NCI-H1417 (cell line): ENCODE measurements around the gene CYS1.
"Not testable (repeated sequence)": the region's sequence is repeated elsewhere in the genome, so short reads cannot be mapped to it uniquely, and the experiment has no call there.

Experiments
- DNase-seq, 3 experiments: peaks; one replicate each; lab custom pipeline; 2025; lab: John Stamatoyannopoulos, UW

Gene CYS1

DNA sequence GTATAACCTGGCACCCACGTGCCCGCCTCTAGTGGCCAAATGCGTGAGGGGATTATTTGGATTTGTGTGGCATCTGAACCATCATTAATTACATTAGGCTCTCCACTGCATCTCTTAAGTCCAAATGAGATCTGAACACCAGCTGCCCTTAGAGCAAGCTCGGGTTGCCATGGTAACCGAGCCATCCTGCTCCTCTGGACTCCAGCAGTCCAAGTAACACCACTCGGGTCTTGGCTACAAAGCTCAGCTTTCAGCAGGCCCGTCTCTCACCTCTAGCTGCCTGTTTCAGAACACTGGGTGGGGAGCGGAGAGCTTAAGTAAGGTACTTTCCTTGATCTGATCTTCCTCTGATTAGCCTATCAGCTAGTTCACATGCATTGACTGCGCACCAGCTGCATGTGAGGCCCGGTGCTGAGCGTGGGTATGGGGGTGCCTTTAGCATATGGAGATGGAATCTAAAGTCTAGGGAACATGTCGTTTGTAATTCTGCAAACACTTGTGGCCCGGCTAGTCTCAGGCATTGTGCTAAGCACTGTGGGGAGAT is 14.1 kb upstream of the CYS1 start:
- peak; percentile 29 to 84 (median 51) for DNase-seq

DNA sequence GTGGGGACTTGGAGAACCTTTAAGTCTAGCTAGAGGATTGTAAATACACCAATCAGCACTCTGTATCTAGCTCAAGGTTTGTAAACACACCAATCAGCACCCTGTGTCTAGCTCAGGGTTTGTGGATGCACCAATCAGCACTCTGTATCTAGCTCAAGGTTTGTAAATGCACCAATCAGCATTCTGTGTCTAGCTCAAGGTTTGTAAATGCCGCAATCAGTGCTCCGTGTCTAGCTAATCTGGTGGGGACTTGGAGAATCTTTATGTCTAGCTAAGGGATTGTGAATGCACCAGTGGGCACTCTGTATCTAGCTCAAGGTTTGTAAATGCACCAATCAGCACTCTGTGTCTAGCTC is 11.7 kb upstream of the CYS1 start:
- not testable (repeated sequence) for DNase-seq

- no peak for DNase-seq
Observed at GRCh38 chr2:10091182-10091888, 11.1 kb upstream of the CYS1 start.

GRCh38 chr2:10089565-10090190 is 9.5 kb upstream of the CYS1 start:
- no peak for DNase-seq

GRCh38 chr2:10087360-10087759 is 7.1 kb upstream of the CYS1 start:
- peak in 2 of 3 experiments; percentile 41 to 48 for DNase-seq

DNA sequence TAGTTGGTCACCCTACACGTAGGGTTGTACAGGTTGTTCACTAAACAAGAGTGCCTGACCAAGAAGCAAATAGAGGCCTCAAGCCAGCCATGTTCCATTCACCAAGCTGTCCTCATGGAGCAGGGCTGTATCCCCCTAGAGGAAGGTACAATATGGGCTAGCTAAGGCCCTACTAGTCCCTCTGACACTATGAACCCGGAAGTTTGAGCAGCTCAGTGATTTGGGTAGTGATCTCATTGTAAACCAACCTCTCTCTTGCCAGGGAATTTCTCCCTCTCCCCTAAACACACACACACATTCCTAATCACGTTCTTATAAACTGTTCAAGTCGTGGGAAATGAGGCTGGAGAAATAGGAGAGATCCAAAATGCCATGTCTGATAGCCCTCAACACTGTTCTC is 6.7 kb upstream of the CYS1 start:
- no peak for DNase-seq

DNA sequence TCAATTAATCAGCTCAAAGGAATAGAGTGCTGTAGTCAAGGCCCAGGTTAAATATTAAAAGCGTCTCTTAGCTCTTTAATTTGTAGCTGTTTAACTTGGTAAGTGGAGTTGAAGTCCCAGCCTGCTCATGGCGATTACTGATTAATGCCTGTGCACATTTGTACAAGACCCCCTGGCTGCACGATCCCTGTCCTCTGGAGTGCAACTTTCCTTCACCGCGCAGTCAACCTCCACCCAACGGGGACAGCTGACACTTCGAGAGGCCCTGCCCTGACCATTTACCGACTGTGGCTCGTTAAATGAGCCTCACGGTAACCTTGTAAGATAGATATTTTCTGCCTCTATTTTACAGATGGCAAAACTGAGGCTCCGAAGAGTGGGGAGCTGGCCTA is 5.5 kb upstream of the CYS1 start:
- no peak for DNase-seq

GRCh38 chr2:10085043-10085667 is 4.9 kb upstream of the CYS1 start:
- DNase-seq: no peak

GRCh38 chr2:10084223-10084865 is 4.1 kb upstream of the CYS1 start:
- no peak for DNase-seq

DNA sequence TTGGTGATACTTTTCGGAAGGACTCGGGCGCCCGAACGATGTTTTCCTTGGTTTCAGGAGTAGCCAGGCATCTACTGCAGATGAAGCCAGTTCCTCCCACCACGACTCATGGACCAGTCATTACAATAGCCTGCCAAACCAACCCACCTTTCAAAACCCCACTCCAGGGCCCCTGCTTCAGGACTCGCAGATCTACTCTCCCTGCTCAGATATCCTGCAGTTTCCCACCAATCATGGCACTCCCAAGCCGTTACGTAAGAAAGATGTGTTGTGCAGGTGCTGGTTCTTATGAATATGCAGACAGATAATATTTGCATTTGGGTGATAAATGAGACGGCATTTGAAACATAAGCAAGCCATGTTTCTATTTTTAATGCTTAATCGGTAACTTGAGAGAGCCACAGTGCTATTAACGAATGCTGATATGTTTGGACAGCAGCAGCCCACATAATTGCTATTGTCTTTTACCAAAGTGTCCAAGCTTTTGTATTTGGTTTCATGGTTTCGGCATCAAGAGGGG is 3.5 kb upstream of the CYS1 start:
- DNase-seq: peak in 2 of 3 experiments; percentile 56 to 83

GRCh38 chr2:10083046-10083445 is 2.8 kb upstream of the CYS1 start:
- DNase-seq: no peak

- DNase-seq: peak in 1 of 3 experiments; percentile 35
Observed at GRCh38 chr2:10080536-10081304, 509 bp upstream of the CYS1 start.

- peak; percentile 28 to 78 (median 72) for DNase-seq
Observed at GRCh38 chr2:10079266-10079869, 843 bp downstream of the CYS1 start.

DNA sequence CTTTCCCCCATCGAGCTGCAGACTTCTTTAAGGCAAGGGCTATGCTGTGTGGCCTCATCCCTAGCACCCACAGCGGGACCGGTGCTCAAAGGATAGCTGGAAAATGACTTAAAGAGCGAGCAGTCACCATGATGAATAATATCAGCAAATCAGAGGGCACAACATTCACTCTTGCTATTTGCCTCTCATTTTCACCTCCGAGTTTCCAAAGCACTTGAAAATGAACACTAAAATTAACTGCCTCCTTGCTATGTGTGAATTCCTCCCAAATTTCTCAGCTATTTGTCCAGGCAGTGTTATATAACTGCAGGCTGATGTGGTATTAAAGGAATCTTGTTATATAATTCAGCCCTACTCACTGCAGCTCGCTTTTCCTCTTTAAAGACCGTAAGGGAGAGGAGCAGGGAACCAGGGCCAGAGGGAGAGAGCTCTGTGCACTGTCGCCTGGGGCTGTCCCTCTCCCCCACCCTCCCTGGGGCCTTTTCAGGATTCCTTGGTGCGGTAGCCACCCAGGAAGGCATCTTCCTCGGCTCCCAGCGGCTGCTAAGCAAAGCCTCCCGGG is 1.4 kb downstream of the CYS1 start:
- DNase-seq: no peak

DNA sequence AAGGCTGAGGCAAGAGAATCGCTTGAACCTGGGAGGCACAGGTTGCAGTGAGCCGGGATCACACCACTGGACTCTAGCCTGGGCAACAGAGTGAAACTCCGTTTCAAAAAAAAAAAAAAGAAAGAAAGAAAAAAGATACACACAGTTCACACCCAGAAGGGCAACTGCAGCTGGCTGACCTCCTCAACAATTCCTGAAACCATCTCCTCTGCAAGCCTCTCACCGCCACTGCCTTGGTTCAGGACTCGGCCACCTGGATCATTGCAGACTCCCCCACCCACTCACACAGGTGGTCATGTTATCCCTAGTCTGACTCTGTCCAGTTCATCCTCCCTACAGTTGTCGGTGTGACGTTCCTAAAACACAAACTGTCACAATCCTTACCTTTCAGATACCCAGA is 2.2 kb downstream of the CYS1 start:
- DNase-seq: no peak

DNA sequence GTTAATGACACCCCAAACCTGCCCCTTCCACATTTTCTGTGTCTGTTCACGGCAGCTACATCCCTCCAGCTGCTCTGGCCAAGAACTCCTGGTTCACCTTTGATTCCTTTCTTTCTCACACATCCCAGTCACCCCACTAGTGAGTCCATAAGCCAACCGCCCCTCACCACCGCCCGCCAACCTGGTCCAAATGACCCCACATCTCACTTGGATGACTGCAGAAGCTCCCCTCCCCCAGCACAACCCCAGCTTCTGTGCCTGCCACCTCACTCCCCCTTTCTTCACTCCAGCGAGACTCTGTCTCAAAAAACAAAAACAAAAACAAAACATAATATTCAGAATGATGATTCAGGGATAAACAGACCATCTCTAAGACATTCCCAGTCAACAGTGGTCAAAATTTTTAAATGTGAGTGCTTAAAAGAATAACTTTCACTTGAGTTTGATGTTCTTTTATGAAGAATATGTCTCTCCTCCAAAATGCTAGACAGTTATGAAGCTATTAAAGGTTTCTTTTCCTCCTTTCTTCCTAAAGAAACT is 3.2 kb downstream of the CYS1 start:
- DNase-seq: no peak

GRCh38 chr2:10076511-10076910 is 3.7 kb downstream of the CYS1 start:
- DNase-seq: no peak

- no peak for DNase-seq
Observed at GRCh38 chr2:10075571-10076209, 4.5 kb downstream of the CYS1 start.

DNA sequence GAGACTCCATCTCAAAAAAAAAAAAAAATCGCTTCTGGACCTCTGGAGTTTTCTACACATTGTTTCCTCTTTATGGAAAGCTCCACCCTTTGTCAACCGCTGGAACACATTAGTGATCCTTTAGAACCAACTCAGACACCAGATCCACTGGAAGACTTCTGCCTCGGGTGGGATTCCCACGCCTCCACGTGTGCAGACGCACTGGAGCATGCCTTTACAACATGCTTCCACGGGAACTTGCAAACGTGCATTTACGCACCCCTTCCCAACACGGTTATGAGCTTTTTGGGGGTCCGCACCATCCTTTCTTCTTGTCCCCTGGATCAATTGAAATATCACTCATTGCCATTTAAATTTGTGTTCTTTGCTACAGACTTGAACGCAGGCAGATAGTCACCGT is 5.1 kb downstream of the CYS1 start:
- no peak for DNase-seq

GRCh38 chr2:10073706-10074105 is 6.5 kb downstream of the CYS1 start:
- no peak for DNase-seq
